GM18858 (cell line): ENCODE data around the gene TYMP.

Experiments
- ATAC-seq: cut with Tn5 transposase; IDR thresholded peaks from one replicate; pipeline ENCODE4 v1.9.1; 2021; ENCODE audit not compliant: unreplicated experiment

TYMP gene, protein sequence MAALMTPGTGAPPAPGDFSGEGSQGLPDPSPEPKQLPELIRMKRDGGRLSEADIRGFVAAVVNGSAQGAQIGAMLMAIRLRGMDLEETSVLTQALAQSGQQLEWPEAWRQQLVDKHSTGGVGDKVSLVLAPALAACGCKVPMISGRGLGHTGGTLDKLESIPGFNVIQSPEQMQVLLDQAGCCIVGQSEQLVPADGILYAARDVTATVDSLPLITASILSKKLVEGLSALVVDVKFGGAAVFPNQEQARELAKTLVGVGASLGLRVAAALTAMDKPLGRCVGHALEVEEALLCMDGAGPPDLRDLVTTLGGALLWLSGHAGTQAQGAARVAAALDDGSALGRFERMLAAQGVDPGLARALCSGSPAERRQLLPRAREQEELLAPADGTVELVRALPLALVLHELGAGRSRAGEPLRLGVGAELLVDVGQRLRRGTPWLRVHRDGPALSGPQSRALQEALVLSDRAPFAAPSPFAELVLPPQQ

DNA sequence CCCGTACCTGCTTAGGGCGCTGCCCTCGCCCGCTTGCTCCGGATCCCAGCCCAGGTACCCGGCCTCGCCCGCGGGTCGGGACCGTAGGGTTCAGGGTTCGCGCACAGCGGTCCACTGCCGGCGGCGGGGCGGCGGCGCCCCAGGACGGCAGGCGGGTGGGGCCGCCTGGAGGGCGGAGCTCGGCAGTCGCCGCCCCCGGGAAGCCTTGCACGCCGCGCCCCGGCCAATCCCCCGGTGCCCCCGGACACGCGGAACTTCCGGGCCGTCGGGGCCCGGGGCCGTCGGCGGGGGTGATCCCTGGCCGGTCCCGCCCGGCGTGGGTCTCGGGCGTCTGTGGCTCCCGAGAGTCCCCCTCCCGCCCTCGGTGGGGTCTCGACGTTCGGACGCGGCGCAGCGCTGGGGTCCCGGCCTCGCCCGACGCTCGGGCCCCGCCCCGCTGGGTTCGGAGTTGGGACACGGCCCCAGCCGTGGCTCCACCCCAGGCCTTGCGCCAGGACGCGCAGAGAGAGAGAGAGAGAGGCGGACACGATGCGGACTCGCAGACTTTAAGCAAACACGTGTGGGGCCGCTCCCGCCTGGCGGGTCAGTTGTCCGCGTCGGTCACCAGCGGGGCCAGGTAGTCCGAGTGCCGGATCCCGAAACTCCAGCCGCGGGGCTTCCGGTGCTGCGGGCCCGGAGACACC lies at the start of gene TYMP:
Gene TYMP, minus strand, starts transcription at position 116 of the 683 bp plus-strand sequence. CDS start 303 bp downstream, outside the sequence.
- no peak for ATAC-seq

DNA sequence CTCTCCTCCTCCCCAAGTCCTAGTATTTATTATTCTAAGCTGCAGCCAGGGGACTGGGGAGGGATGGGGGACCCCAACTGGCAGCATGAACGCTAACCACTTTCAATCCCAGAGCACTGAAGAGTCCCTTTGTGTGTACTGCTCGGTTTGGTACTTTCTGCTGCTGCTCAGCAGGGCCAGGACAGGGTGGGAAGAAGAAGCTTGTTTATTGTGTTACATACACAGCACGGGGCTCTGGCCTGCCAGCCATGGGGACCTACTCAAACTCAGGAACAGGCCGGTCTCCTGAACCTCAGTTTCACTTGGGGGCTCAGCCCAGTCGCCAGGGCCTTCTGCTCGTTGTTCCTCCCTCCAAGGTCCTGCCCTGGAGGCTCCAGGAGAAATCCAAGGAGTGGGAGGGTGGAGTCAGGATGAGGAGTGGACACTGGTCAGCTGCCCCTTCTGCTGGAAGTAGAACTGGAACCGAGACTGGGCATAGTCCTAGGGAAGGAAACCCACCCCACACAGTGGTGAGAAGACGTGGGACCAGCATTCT lies 49.0 kb upstream of the TYMP start:
- no peak for ATAC-seq

DNA sequence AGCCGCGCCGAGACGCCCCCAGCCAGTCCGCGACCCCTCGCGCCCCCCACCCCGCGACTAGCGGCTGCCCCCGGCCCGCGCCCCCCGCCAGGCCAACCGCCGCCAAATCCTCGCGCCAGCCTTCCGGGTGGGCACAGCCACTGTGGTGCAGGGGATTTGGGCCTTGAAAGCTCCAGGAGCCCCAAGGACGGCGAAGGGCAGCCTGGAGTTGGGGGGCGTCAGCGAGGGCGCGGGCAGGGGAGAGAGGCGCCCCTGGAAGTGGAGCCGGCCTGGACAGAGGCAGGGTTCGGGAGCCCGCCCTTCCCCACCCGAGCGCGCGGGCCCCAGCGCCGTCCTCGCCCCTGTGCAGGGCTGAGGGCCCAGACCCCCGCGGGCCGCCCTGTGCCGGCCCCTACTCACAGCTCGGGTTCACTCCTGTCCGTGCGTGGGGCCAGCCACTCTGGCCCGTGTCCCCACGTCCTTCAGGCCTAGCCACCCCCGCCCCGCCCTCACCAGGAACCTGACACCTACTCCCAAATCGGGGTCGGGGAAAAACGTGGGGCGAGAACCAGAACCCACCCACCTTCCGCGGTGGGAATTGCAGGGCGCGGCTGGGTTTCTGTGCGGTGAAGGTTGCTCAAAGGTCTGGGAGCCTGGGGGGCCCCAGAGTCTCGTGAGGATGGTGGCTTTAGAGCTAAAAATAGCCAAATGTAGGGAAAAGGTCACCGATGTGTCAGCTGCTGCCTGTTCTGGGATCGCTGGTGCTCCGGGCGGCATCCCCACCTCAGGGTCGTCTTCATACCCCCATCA lies 48.4 kb upstream of the TYMP start, which contains the start of gene CPT1B:
Gene CPT1B, minus strand, starts transcription at position 441 of the 789 bp plus-strand sequence. CDS start 512 bp downstream, outside the sequence.
- no peak for ATAC-seq

DNA sequence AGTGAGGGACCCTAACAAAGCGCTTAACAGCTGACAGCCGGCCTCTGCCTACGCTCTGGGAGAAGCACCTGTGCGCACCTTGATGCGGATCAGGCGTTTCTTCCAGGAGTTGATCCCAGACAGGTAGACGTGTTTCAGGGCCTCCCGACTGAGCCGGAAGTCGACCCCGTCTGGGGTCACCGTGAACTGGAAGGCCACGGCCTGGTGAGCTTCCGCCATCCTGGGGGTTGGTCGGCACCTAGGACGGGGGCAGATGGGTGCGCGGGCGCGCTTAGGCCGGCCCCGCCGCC lies 47.8 kb upstream of the TYMP start:
- no peak for ATAC-seq

DNA sequence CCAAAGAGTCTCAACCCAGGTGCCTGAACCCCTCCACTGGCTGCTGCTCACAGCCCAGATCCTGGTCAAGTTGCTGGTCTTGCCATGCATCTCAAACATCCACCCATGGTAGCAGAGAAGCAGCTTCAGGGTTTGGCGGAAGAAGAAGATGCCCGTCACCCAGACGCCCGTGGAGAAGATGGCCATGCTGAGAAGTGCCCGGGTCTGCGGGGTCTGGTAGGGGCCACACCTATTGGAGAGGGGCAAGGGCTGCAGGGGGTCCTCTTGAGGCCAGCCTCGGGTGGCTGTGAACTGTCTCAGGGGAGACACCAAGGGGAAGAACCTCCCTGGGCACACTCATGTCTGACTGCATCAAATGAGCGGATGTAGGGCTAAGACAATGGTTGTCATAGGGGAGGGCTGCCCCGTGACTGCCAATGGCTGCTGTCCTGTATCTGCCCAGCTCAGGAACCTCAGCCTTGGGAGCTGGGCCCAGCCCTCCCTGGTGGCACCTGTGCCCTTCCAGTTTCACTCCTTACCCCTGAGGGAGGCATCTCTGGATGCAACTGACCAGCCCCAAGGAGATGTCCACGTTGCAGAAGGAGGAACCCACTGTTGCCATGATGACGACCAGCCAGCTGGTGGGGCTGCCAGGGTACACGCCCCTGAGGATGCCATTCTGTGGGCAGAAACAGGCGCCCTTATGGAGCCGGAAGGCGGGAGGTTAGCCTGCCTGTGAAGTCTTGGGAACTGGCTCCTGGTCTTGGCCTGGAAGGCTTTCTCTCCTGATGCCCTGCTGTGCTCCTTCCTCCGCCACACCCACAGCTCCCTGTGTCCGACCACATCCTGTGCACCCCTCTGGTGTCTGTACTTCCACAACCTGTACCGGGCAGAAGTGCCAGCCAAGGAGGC lies 47.2 kb upstream of the TYMP start:
- no peak for ATAC-seq

DNA sequence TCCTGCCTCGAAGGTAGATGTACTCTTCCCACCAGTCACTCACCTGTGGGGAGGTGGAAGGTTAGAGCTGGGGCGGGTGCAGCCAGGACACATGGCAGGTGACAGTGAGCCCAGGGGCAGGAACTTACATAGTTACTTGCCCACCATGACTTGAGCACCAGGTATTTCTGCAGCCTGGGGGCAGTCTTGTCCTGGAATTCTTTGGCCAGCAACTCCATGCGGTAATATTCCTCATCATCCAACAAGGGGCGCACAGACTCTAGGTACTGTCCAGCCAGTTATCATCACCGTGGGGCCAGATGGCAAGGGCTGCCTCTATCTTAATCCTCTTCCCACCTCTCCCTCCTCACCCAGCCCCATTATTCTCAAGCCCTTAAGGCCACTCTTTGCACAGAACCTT lies 46.3 kb upstream of the TYMP start:
- ATAC-seq = no peak

DNA sequence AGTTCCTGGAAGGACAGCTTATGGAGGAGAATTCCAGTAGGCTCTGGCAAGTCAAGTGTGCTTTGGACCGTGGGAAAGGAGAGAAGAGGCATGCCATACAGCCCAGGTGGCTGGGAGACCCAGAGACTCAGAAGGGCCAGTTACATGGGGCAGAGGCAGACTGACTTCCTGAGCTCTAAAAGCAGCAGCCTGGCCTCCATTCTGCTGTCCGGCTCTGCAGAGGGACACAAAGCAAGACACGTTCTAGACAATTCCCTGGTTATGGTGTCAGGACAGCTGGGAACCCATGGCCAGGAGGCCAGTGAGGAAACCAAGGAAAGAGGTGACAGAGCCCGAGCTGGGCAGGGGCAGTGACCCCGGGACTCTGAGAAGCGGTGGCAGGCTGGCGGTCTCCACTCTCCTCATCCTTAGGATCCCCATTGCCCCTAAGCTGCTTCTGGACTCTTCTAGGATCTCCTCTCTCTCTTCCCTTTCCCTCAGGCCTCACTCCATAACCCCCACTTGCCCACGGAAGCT lies 45.7 kb upstream of the TYMP start:
- no peak for ATAC-seq

DNA sequence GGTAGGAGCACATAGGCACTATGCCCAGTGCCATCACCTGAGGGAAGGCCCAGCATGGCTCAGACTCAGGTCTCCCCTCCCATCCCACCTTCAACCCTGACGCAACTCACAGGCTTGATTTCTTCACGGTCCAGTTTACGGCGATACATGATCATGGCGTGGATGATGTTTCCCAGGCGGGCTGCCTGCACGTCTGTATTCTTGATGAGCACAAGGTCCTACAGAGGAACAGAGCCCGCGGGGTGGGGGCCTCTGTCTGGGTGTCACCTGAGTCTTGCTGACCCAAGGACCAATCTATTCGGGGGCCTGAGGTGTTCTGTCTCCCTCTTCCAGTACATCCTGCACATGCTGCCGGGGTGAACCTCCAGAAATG lies 44.6 kb upstream of the TYMP start:
- ATAC-seq = no peak

DNA sequence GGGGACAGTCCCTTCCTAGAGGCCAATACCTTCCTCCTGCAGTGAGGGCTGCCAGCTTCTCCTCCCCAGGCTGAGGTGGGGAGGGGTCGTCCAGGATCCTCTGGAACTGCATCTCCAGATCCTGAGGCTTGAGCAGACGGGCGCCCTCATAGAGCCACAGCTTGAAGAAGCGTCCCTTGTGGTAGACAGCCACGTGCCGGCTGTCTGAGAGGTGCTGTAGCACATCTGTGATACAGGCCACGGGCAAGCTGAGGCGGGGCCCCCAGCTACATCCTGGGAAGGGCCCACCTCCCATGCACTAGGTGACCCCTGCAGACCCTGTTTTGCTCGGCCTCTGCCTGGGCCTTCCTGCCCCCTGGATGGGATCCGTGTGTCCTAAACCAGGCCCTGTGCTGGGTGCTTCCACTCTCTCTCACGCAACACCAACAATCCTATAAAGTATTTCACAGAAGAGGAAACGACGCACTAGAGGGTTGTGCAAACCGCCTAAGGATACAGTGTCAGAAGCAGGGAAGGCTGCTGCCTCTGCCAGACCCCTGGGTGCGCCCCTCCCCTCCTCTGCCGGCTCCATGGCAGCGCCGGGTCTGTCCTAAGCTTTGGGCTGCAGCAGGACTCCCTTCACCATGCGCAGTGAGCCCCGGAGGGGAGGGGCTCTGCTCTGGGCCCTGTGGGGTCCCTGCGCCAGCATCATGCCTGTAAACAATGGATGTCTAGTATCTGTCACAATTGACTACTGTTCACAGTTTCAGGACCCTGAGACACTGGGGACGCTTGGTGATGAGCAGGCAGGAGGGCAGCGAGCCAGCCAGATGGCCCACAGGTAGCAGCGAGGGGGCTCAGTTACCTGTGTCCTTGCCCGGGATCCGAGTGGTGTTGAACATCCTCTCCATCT lies 43.9 kb upstream of the TYMP start:
- no peak for ATAC-seq

DNA sequence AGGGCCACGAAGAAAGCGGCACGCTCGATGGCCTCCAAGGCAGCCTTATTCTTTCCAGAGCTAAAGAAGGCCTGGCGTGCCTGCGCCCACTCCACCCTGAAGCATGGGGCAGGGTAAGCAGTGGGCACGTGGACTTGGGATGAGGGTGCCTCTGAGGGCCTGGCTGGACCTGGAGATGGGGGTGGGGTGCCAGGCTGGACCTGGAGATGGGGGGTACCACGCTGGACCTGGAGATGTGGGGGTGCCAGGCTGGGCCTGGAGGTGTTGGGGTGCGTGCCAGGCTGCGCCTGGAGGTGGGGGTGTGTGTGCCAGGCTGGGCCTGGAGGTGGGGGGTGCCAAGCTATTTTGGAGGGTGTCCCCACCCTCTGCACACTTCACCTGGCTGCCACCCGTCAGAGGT lies 43.2 kb upstream of the TYMP start:
- no peak for ATAC-seq

DNA sequence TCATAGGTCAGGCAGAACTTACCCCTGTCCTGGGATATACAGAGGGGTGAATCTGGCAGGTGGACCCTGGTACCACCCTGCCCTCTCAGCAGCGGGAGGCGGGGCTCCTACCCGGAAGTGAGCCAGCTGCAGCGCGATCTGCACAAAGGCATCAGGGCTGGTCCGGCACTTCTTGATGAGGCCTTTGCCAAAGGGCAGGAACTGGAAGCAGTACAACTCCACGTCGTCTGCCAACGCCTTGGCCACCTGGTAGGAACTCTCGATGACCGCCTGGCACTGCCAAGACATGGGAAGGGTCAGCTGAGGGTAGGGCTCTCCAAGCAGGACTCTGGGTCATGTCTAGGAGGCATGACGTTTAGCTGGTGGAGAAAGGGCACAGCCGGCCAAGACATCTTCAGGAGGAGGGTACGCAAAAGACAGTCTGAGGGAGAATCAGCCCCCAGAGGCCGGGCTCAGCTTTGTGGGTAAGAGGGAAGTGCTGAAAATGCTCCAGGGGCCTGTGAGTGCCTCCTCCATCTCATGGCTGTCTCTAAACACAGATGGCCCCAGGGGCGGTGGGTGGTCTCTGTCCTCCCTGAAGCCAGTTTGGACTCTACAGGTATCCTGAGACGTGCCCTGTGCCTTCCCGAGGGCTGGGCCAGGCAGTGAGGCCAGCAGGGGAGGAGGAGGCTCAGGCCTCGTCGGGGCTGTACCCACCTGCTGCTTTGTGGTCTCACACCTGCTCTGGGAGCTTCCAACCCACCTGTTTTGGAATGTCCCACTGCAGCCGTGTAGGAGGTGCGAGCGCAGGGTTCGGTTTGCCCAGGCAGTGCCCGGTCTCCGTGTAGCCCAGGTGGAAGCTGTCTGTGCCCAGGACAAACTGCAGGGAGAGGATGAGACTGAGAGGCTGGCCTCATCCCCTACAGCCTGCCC lies 41.7 kb upstream of the TYMP start:
- no peak for ATAC-seq

DNA sequence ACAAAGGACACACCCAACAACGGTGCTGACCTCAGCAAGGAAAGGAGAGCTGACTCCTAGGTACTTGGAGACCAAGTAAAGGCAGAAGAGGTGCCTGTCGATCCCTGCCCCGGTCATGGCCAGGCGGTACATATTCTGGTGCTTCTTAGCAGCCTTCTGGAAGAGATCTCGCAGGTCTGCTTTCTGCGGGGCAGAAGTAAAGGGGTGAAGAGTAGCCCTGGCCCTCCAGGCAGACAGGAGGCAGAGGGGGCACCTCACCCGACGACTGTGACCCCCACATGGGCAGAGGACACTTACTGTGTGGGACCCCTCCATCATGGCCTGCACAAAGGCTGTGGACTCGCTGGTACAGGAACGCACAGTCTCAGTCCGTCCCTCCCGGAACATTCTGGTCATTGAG lies 41.0 kb upstream of the TYMP start:
- no peak for ATAC-seq

DNA sequence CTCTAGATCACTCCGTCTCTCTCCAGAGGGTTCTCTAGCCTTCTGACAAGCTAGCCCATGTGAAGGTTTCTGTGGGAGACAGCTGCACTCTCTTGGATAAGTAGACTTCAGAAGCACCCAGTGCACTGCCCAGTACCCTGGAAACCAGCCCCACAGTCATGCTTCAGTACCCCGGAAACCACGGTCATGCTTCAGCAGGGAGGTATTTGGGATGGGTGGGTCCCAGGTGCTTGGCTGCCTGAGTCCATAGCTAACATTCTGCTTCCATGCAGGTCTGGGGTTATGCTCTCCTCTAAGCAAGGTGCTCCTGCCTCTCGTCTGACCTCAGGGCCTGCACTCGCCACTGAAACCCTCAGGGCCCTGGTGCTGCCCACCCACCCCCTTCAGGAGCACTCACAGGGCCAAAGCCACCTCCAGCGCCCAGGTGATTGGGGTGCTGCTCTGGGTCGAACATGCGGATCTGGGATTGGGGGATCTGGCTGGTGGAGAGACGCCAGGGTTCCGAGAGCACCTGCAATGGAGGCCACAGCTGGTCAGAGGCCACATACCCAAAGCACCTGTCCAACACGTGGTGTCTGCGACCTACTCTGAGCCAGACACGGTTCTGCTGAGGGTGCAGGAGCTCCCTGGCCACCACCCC lies 40.2 kb upstream of the TYMP start:
- ATAC-seq = no peak

DNA sequence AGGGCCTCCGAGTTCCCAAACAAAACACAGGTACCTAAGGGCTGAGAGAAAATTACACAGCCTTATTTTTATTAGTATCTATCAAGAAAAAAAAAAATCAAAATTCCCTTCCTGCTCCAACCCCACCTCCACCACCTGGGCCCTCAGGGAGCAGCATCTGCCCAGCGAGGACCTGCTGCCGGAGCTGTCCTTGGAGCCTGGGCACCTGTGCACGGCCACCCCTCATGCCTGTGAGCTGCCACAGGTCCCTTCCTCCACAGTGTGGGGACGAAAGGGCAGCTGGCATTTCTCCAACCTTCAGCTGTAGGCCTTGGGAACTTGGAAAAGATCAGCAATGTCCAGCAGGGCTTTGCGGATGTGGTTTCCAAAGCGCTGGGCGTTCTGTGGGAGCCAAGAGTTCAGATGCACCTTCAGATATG lies 39.2 kb upstream of the TYMP start:
- ATAC-seq = no peak

DNA sequence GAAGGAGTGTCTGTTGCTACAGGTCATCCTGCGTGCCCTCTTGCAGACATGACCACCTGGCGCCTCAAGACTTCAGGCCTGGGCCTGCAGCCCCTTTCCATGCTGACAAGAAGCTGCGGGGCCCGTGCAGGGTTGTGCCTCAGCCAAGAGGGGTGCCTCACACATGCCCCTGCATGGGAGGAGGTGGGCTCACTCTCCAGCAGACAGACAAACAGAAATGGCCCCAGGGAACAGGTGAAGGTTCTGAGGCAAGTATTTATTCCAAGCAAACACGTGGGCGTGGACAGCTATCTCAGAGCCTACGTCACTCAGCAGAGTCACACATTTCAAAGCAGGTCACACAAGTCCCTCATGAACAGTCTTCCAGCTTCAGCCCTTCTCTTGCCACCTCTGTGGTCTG lies 38.8 kb upstream of the TYMP start:
- no peak for ATAC-seq

DNA sequence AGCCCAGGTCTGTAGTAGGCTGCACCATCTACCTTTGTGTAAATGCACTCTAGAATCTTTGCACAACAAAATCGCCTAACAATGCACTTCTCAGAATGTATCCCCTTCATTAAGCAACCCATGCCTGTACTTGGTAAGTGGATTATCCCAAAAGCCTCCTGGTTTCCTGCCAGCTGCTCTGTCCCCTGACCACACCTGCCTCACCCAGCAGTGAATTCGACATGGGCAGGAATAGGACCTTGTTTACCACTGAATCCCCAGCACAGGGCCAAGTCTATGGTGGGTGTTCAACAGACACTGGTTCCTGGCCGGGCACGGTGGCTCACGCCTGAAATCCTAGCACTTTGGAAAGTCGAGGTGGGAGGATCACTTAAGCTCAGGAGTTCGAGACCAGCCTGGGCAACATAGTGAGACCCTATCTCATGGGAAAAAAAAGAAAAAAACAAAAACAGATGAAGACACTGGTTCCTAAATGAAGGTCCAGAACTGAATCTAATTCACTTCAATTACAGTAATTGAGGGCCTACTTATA lies 38.0 kb upstream of the TYMP start:
- no peak for ATAC-seq

DNA sequence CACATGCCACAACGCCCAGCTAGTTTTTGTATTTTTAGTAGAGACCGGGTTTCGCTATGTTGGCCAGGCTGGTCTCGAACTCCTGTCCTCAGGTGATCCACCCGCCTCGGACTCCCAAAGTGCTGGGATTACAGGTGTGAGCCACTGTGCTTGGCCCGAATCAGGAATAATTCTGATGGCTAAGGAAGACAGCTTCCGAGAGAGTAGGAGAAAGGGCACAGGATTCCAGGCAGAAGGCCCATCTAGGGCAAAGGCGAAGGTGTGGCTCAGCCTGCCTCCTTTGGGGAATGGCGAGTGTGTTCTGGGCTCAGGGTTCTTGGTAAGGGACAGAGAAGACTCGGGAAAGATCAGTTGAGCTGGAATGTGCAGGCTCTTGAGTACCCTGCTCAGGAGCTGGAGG lies 34.5 kb upstream of the TYMP start:
- ATAC-seq = no peak
